ENCODE data around the gene STARD10.
"Not testable (repeated sequence)": the region's sequence is repeated elsewhere in the genome, so short reads cannot be mapped to it uniquely, and the experiment has no call there.

The STARD10 gene

GRCh38 chr11:72829884-72830533, 36.2 kb upstream of the STARD10 start:
- DNase-seq (ENCODE audit: low spot score) = no peak
- Histone ChIP-seq H3K4me3 (no peak overlapping the region), H3K27ac (peak overlapping the region in 1 of 2 donors; percentile 15)
- no peak for TF ChIP-seq CTCF (IDR thresholded peaks at IDR 0.05)

DNA sequence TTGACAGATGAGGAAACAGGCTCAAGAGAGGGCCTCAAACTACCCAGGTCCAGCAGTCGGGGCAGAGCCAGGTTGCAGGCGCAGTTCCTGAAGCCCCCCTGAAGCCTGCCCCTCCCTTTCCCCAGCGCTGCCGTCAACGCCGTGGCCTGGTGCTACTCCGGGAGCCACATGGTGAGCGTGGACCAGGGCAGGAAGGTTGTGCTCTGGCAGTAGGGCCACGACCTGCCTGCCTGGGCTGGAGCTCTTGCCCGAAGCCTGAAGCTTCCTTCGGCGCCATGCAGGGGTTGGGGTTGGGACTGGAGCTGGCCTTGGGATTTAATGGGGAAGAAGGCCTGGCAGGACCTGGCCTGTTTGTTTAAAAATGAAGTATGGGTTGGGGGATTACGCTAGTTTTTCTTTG, 35.3 kb upstream of the STARD10 start:
- no peak for DNase-seq (ENCODE audit: low spot score)
- no peak for TF ChIP-seq CTCF (IDR thresholded peaks at IDR 0.05)
- H3K27ac ChIP-seq = peak overlapping the region in 1 of 2 donors; percentile 35
- no peak overlapping the region for H3K4me3 ChIP-seq

DNA sequence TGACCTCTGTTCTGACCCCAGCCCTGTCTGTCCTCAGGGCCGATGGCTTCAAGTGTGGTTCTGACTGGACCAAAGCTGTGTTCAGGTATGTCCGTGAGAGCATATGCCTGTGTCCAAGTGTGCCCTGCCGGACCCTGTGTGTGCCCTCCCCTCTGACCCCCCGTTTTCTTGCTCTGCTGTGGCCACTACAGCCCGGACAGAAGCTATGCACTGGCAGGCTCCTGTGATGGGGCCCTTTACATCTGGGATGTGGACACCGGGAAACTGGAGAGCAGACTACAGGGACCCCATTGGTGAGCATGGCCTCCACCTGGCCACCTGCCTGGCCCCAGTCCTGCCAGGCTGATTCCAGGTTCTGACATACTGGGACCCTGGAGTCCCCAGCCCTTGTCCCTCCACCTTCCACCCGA, 34.9 kb upstream of the STARD10 start:
- TF ChIP-seq CTCF (IDR thresholded peaks at IDR 0.05) = no peak
- Histone ChIP-seq H3K27ac (peak overlapping the region; percentile 12 to 35), H3K4me3 (no peak overlapping the region)
- DNase-seq (ENCODE audit: low spot score) = no peak

DNA sequence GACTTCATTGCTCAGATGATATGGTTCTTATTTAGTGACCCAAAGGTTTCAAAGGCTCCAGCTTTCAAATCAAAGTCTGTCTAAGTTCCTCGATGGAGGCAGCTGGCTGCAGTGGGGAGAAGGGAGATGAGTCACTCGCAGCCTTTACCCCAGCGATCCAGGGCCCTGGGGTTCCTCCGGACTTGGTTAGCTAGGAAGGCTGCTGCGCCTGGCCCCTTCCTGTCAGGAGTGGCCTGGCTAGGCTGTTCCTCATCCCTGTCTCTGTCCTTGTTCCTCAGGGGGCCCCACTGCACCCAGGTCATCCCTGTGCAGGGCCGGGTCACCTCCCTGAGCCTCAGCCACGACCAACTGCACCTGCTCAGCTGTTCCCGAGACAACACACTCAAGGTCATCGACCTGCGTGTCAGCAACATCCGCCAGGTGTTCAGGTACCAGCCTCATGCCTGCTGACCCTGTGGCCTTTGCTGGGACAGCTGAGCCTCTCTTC, 34.3 kb upstream of the STARD10 start:
- Histone ChIP-seq H3K4me3 (no peak overlapping the region), H3K27ac (peak overlapping the region; percentile 12 to 35)
- DNase-seq (ENCODE audit: low spot score) = no peak
- TF ChIP-seq CTCF (IDR thresholded peaks at IDR 0.05) = no peak

DNA sequence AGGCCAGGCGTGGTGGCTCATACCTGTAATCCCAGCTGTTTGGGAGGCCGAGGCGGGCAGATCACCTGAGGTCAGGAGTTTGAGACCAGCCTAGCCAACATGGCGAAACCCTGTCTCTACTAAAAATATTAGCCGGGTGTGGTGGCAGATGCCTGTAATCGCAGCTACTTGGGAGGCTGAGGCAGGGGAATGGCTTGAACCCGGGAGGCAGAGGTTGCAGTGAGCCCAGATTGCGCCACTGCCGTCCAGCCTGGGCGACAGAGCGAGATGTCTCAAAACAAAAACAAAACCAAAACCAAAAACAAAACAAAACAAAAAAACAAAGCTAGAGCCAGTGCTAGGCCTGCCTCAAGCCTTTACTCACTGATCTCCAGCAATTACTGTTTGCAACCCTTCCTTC, 33.8 kb upstream of the STARD10 start:
- H3K4me3 ChIP-seq; DNase-seq (ENCODE audit: low spot score): not testable (repeated sequence)
- peak overlapping the region; percentile 12 to 35 for H3K27ac ChIP-seq

DNA sequence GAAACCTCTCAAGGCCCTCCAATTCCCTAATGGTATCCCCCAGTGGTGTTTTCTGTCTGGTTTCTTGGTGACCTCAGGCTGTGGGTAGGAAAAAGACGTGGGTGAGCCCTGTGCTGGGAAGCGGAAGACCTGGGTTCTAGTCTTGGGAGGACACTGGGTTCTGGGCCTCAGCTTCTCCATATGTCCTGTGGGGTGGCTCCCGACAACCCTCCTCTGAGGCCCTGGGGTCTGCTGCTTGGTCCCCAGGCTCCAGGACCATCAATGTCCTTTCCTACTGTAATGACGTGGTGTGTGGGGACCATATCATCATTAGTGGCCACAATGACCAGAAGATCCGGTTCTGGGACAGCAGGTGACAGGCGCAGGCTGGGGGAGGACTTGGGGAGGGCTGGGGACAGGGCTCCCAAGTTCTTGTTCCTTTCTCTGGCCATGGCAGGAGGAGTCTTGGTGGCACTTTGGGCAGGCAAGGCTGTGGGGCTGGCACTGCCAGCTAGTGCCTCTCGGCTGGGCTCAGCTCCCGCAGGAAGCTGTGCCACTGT, 33.2 kb upstream of the STARD10 start:
- TF ChIP-seq CTCF (IDR thresholded peaks at IDR 0.05) = no peak

GRCh38 chr11:72826191-72826941, 32.5 kb upstream of the STARD10 start:
- no peak for TF ChIP-seq CTCF (IDR thresholded peaks at IDR 0.05)
- no peak for DNase-seq (ENCODE audit: low spot score)
- Histone ChIP-seq H3K4me3 (no peak overlapping the region), H3K27ac (peak overlapping the region in 1 of 2 donors; percentile 37)

More for the DNA sequence above, 33.2 kb upstream of the STARD10 start:
- DNase-seq (ENCODE audit: low spot score) = no peak
- Histone ChIP-seq H3K4me3 (no peak overlapping the region), H3K27ac (peak overlapping the region in 1 of 2 donors; percentile 40)
